PC-9 (cell line): ENCODE data around the gene DRAXIN.

Experiments used
- EZH2 ChIP-seq: fragments of 200-600 bp; sonication (generic); IDR thresholded peaks from 2 replicates; pipeline ENCODE4 v1.8.0; 2017; ENCODE audit warnings: antibody characterized with exemption, low read depth
- TF ChIP-seq, protein P1 (sequence below): fragments of 200-600 bp; sonication (generic); conservative IDR thresholded peaks from 2 replicates; pipeline ENCODE4 v1.6.1; 2017; ENCODE audit warnings: mixed run types, antibody characterized with exemption, mild to moderate bottlenecking, moderate library complexity

DNA sequence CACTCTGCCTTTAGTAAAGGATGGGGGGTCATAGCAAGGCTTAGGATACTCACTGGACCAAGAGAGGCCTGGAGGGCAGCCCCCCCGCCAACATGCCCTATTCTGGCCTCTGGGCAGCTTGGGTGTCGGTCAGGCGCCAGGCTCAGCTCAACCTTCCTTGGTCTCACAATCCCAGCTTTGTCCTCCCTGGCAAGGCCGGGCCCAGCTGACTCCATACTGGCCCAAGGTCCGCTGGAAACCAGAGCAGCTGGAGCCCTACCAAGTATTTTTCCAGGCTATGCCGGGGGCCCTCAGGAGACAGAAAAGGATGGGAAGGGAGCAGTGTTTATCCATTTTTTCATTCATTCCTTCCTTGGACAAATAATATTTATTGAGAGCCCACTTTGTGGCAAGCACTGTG lies 43.5 kb upstream of the DRAXIN start:
- TF ChIP-seq, protein P1, sequence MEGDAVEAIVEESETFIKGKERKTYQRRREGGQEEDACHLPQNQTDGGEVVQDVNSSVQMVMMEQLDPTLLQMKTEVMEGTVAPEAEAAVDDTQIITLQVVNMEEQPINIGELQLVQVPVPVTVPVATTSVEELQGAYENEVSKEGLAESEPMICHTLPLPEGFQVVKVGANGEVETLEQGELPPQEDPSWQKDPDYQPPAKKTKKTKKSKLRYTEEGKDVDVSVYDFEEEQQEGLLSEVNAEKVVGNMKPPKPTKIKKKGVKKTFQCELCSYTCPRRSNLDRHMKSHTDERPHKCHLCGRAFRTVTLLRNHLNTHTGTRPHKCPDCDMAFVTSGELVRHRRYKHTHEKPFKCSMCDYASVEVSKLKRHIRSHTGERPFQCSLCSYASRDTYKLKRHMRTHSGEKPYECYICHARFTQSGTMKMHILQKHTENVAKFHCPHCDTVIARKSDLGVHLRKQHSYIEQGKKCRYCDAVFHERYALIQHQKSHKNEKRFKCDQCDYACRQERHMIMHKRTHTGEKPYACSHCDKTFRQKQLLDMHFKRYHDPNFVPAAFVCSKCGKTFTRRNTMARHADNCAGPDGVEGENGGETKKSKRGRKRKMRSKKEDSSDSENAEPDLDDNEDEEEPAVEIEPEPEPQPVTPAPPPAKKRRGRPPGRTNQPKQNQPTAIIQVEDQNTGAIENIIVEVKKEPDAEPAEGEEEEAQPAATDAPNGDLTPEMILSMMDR = no peak
- no peak for TF ChIP-seq EZH2
